Measurements from ENCODE around the gene PSMD3.
A peak's percentile ranks its signal among the peaks of the same experiment; 100 is the strongest.

Gene PSMD3

GRCh38 chr17:40024901-40025300 lies 44.3 kb downstream of the PSMD3 start:
- H3K4me3 ChIP-seq (ENCODE audit: low read depth, low read length) = no peak overlapping the region
- no peak for TF ChIP-seq CTCF (IDR thresholded peaks at IDR 0.05; ENCODE audit: borderline replicate concordance, insufficient read depth, low read depth, low read length)

- no peak for TF ChIP-seq CTCF (IDR thresholded peaks at IDR 0.05; ENCODE audit: borderline replicate concordance, insufficient read depth, low read depth, low read length)
- no peak overlapping the region for H3K4me3 ChIP-seq (ENCODE audit: low read depth, low read length)
Observed at GRCh38 chr17:40025559-40025958, 45.0 kb downstream of the PSMD3 start.

GRCh38 chr17:40025991-40026815 lies 45.6 kb downstream of the PSMD3 start:
- H3K4me3 ChIP-seq (ENCODE audit: low read depth, low read length) = no peak overlapping the region
- TF ChIP-seq CTCF (IDR thresholded peaks at IDR 0.05; ENCODE audit: borderline replicate concordance, insufficient read depth, low read depth, low read length) = no peak

GRCh38 chr17:40026816-40027613 lies 46.4 kb downstream of the PSMD3 start:
- no peak overlapping the region for H3K4me3 ChIP-seq (ENCODE audit: low read depth, low read length)
- peak; percentile 92 for TF ChIP-seq CTCF (IDR thresholded peaks at IDR 0.05; ENCODE audit: borderline replicate concordance, insufficient read depth, low read depth, low read length)

- no peak for TF ChIP-seq CTCF (IDR thresholded peaks at IDR 0.05; ENCODE audit: borderline replicate concordance, insufficient read depth, low read depth, low read length)
Observed at GRCh38 chr17:40027614-40028012, 47.0 kb downstream of the PSMD3 start.

GRCh38 chr17:40028595-40028994 lies 48.0 kb downstream of the PSMD3 start:
- H3K4me3 ChIP-seq (ENCODE audit: low read depth, low read length) = no peak overlapping the region
- no peak for TF ChIP-seq CTCF (IDR thresholded peaks at IDR 0.05; ENCODE audit: borderline replicate concordance, insufficient read depth, low read depth, low read length)

More at GRCh38 chr17:40027614-40028012, 47.0 kb downstream of the PSMD3 start:
- no peak overlapping the region for H3K4me3 ChIP-seq (ENCODE audit: low read depth, low read length)

Measured in GM12875 (cell line).